Fibroblast of the conjunctiva (primary cell): ENCODE results near the gene RASSF1.
A peak's percentile ranks its signal among the peaks of the same experiment; 100 is the strongest.

Source experiments
- DNase-seq: peaks from one replicate; pipeline ENCODE4 v3.0.0-alpha.2; 2010; ENCODE audit warnings: low read depth

Gene RASSF1

GRCh38 chr3:50299929-50300680 is 40.5 kb downstream of the RASSF1 start:
- DNase-seq = no peak

GRCh38 chr3:50299638-50299928 is 41.1 kb downstream of the RASSF1 start:
- DNase-seq = no peak

DNA sequence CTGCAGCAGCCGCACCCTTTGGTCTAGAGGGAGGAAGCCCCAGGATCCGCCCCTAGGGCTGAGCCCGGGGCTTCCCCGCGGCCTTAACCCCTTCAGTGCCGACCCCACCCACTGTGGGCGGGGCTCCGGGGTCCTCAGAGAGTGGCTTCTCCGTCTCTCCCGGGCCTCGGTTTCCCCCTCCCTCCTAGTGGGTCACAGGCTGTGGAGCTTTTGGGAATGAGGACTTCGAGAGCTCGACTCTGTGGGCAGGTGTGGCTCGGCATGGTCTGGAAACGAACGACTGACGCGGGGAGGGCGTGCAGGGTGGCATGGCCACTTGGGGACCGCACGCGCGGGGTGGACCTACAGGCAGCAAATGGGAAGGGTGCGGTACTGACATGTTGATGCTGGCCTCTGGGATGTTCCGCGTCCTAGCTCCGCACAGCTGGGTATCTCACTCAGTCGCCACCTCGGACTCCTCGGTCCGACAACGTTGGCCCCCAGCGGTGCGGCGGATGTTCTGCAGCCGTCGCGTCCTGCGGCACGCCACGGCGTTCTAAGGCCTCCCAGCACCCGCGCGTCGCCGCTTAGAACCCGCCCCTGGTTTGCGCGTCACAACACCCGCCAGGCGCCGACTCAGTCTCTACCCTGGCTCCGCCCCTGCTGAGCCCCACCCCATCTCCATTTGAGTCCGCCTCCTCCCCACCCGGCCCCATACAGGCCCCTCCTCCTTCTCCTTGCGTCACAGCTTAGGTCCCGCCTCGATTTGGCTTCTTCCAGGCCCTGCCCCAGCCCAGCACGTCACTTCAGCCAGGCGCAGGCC is 41.6 kb downstream of the RASSF1 start, which contains the start of the genes HYAL3 and NAA80:
Gene HYAL3 (minus strand): TSS at position 570 of the 802 bp plus-strand sequence. CDS start 3,803 bp downstream, outside the sequence.
Gene NAA80 (minus strand): TSS at position 570 of the 802 bp plus-strand sequence. CDS start 1,942 bp downstream, outside the sequence.
- peak; percentile 100 for DNase-seq

DNA sequence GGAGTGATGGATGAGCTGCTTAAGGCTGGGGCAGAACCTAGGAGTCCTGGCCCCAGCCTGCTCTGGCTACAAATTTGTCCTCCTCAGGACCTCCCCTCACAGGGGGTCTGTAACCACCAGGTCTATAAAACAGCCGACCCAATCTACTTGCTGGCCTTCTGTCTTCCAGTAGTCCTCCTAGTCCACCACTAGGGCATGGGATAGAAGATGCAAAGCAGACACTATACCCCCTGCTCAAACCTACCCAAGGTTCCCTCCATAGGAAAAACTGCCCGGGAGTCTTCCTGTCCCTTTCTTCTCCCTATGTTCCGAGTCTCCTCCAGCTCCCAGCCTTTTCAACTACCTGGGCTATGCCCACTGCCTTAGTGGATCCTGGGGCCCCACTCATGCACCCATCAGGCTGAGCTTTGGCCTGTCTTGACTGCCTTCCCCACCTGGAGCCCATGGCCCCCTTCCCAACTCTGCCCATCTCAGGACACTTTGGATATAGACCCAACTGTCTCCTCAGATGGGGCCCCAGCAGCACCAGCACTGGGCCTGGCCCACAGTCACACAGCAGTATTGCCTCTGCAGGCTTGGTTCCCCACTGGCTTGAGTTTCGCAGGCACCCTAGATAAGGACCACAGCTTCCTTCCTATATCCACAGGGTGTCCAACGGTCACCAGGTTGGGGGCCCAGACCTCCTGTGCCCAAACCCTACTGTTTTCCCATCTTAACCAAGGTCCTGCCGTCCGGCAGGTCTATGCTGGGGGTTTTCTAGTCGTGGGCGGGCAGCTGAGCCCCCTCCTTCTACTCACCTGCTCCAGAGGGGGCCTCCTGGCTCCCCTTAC is 42.5 kb downstream of the RASSF1 start:
- no peak for DNase-seq

DNA sequence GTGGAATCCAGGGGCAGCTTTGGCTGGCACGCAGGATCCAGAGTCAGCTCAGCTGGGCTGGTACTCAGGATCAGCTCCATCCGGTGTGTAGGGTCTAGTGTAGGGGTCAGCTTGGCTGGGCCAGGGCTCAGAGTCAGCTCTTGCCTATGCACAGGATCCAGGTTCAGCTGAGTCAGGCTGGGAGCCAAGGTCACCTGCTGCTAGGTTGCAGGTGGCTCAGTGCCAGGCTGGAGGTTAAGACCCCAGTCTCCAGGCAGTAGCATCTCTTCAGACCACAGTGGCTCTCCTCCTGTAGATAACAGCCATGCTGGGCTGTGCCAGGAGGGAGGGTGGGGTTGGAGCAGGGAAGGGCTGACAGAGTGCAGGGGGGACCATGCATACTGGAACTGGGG is 43.3 kb downstream of the RASSF1 start:
- no peak for DNase-seq

- no peak for DNase-seq
These were observed 43.8 kb downstream of the RASSF1 start for GRCh38 chr3:50296721-50297383.

- no peak for DNase-seq
These were observed 44.8 kb downstream of the RASSF1 start for GRCh38 chr3:50295553-50296431.

GRCh38 chr3:50294492-50295403 is 45.9 kb downstream of the RASSF1 start:
- no peak for DNase-seq

- no peak for DNase-seq
These were observed 46.5 kb downstream of the RASSF1 start for GRCh38 chr3:50294089-50294488.

DNA sequence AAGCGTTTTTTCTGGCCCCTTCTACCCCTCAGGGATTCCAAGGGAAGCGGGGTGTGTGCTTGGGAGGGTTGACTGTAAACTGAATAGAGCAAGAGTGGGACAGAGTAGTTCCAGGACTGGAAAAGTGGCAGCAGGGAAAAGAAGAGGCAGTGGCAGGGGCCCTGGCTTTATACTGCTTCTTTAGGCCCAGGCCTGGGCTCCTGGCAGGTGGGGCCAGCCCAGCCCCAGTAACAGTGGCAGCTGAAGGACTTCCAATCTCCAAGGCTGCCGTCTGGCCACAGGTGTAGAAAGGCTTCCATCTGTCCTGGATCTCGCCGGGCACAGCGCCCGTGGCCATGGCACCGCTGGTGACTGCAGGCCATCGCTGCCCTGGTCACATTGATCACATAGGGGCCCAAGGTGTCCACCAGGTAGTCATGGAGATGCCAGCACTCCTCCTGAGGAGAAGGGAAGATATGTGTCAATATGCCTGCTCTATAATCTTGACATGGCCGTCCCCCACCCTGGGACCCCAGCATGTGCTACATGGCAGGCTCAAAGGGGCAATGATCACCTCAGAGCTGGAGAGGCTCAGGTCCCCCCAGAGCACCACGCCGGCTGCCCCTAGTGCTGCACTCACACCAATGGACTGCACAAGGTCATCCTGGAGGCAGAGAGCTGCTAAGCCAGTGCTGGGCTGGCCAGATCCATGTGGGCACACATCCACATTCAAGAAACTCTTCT is 47.4 kb downstream of the RASSF1 start:
- DNase-seq = no peak

- peak; percentile 94 for DNase-seq
These were observed 48.2 kb downstream of the RASSF1 start, which contains the start of gene IFRD2 for GRCh38 chr3:50292159-50293078. IFRD2 (minus strand) TSS chr3:50292429; CDS start chr3:50292274, 155 bp downstream.

DNA sequence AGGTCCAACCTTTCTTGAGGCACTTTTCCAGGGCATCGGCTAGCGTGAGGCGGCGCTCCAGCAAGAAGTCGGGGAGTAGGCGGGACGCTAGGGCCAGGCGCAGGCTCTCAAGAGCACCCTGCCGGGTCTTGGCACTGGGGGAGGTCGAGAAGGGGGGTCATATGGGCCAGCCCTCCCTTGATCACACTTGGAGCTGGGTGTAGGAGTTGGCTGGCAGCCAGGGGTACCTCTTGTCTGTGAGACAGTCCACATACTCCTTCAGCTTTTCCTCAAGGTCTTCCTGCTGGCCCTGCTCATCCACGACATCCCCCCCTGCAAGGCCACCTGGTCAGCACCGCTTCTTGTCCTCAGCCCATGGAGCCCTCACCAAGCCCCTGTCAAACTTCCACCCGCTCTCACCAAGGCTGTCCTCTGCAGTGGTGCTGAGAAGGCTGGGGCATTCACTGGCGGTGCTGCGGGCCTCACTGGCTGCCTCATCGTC is 50.4 kb downstream of the RASSF1 start:
- no peak for DNase-seq

- DNase-seq = no peak
These were observed 51.5 kb downstream of the RASSF1 start for GRCh38 chr3:50289130-50289529.

- no peak for DNase-seq
These were observed 52.1 kb downstream of the RASSF1 start for GRCh38 chr3:50288387-50289007.

DNA sequence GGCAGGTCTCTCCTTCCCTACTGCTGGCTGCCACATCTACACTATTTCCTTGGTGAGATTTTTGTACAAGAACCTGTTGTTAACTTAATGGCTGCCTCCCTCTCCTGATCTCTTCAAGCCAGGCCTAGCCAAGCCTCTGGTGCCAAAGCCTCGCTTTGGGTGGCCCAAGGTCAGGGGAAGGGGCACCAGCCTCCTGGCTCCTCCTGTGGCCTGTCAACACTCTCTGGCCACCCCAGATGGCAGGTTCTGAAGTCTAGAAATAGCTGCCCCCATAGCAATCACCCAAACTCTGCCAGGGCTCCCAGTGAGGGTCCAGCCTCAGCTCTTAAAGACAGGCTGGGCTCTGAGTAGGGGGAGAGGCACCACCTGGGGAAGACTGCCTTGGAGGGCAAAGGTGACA is 53.4 kb downstream of the RASSF1 start:
- DNase-seq = no peak

GRCh38 chr3:50286322-50287227 is 54.1 kb downstream of the RASSF1 start:
- no peak for DNase-seq
